K562 (cell line): ENCODE results near the gene TMED7.
"Not testable (repeated sequence)": the region's sequence is repeated elsewhere in the genome, so short reads cannot be mapped to it uniquely, and the experiment has no call there.

Experiments used
- CTCF ChIP-seq, 3 experiments: IDR thresholded peaks in 2 of 3; conservative IDR thresholded peaks in 1 of 3; 2 replicates each; pipeline ENCODE4 v1.5.1; 2011 to 2012; ENCODE audit warnings: low read length in 3 of 3, mild to moderate bottlenecking in 3 of 3, control low read depth in 2 of 3, improper control_type of control experiment in 1 of 3, inconsistent platforms in 1 of 3, low read depth in 1 of 3, mixed read lengths in 1 of 3, moderate library complexity in 1 of 3; ENCODE audit not compliant: insufficient read depth in 2 of 3
- POLR2A ChIP-seq: fragments of 450-650 bp; conservative IDR thresholded peaks from 2 replicates; pipeline ENCODE4 v1.6.1; 2016
- ZFX ChIP-seq: sonication (generic); formaldehyde crosslinking; IDR thresholded peaks from 2 replicates; pipeline ENCODE4 v1.8.0; 2022; ENCODE audit warnings: mild to moderate bottlenecking, missing genetic modification reagents, moderate library complexity
- ZNF253 ChIP-seq: fragments of 250-450 bp; sonication (Bioruptor Pico); conservative IDR thresholded peaks from 2 replicates; pipeline ENCODE4 v1.6.1; 2021; ENCODE audit warnings: mild to moderate bottlenecking
- ZNF324 ChIP-seq: fragments of 250-450 bp; sonication (Bioruptor Pico); IDR thresholded peaks from 2 replicates; pipeline ENCODE4 v1.4.0; 2020; ENCODE audit warnings: mild to moderate bottlenecking
- ZNF589 ChIP-seq: fragments of 200-800 bp; sonication (Bioruptor generic); IDR thresholded peaks from 2 replicates; pipeline ENCODE4 v1.6.1; 2016; ENCODE audit warnings: low read depth, missing genetic modification characterization, missing compliant biosample characterization
- TF ChIP-seq, protein P1 (sequence below): fragments of 200-800 bp; sonication (Bioruptor generic); IDR thresholded peaks from 2 replicates; pipeline ENCODE4 v1.6.1; 2016; ENCODE audit warnings: missing genetic modification characterization, missing compliant biosample characterization

DNA sequence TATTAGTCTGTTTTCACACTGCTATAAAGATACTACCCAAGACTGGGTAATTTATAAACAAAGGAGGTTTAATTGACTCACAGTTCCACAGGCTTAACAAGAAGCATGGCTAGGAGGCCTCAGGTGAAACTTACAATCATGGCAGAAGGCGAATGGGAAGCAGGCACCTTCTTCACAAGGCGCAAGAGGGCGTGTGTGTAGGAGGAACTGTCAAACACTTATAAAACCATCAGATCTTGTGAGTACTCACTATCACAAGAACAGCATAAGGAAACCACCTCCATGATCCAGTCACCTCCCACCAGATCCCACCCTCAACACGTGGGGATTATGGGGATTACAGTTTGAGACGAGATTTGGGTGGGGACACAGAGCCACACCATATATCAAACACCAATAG is 19.6 kb upstream of the TMED7 start:
- TF ChIP-seq ZFX (CRISPR knock-in tag); ZNF253 (CRISPR knock-in tag); ZNF324 (CRISPR knock-in tag); POLR2A; ZNF589 (CRISPR knock-in tag): not testable (repeated sequence)
- TF ChIP-seq CTCF (IDR thresholded peaks at IDR 0.05 in 2 of 3, conservative IDR thresholded peaks at IDR 0.05 in 1 of 3; ENCODE audit: insufficient read depth in 2 of 3, low read depth in 1 of 3, low read length in 3 of 3): peak in 2 of 3 experiments; percentile 25 to 28; a peak in 3 of 6 replicates
- TF ChIP-seq, protein P1, sequence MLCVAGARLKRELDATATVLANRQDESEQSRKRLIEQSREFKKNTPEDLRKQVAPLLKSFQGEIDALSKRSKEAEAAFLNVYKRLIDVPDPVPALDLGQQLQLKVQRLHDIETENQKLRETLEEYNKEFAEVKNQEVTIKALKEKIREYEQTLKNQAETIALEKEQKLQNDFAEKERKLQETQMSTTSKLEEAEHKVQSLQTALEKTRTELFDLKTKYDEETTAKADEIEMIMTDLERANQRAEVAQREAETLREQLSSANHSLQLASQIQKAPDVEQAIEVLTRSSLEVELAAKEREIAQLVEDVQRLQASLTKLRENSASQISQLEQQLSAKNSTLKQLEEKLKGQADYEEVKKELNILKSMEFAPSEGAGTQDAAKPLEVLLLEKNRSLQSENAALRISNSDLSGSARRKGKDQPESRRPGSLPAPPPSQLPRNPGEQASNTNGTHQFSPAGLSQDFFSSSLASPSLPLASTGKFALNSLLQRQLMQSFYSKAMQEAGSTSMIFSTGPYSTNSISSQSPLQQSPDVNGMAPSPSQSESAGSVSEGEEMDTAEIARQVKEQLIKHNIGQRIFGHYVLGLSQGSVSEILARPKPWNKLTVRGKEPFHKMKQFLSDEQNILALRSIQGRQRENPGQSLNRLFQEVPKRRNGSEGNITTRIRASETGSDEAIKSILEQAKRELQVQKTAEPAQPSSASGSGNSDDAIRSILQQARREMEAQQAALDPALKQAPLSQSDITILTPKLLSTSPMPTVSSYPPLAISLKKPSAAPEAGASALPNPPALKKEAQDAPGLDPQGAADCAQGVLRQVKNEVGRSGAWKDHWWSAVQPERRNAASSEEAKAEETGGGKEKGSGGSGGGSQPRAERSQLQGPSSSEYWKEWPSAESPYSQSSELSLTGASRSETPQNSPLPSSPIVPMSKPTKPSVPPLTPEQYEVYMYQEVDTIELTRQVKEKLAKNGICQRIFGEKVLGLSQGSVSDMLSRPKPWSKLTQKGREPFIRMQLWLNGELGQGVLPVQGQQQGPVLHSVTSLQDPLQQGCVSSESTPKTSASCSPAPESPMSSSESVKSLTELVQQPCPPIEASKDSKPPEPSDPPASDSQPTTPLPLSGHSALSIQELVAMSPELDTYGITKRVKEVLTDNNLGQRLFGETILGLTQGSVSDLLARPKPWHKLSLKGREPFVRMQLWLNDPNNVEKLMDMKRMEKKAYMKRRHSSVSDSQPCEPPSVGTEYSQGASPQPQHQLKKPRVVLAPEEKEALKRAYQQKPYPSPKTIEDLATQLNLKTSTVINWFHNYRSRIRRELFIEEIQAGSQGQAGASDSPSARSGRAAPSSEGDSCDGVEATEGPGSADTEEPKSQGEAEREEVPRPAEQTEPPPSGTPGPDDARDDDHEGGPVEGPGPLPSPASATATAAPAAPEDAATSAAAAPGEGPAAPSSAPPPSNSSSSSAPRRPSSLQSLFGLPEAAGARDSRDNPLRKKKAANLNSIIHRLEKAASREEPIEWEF (CRISPR knock-in tag): not testable (repeated sequence)
